GM12878 (cell line): ENCODE results near the gene EFHC1. TPM values are rescaled to one million over a fixed set of nuclear protein-coding genes. Genes with fewer than 3 reads are reported as not detected.

Experiments used
- ATAC-seq: fragments of 200-7000 bp; cut with Tn5 transposase; 3 replicates; pipeline ENCODE4 v1.9.1; 2020; ENCODE audit warnings: mild to moderate bottlenecking, moderate library complexity
- BruUV-seq: library from RNA; stranded (reverse); fragments of 400-500 nt; replicated peaks from 2 replicates; lab custom pipeline; 2021; lab: Mats Ljungman, UMichigan
- CTCF ChIA-PET: fragments of 300-600 bp; sonication (Branson Sonifier 250); formaldehyde crosslinking; extraction: SDS; loops from one replicate; lab custom pipeline; 2021; ENCODE audit warnings: inconsistent platforms; lab: Yijun Ruan, JAX
- POLR2A ChIA-PET: fragments of 350-600 bp; formaldehyde crosslinking; extraction: SDS; loops from one replicate; lab custom pipeline; 2021; ENCODE audit warnings: inconsistent platforms; lab: Charles Lee
- RAD21 ChIA-PET: fragments of 300-600 bp; sonication (Branson Sonifier 250); formaldehyde crosslinking; loops from one replicate; lab custom pipeline; 2023; ENCODE audit warnings: antibody characterized with exemption; ENCODE audit not compliant: unreplicated experiment; lab: Charles Lee
- SMC1A ChIA-PET: fragments of 300-600 bp; sonication (Branson Sonifier 250); formaldehyde crosslinking; loops from one replicate; lab custom pipeline; 2023; ENCODE audit not compliant: unreplicated experiment, uncharacterized antibody; lab: Charles Lee
- DNase-seq: peaks from one replicate; pipeline ENCODE4 v3.0.0-alpha.2; 2011; ENCODE audit warnings: low read depth, low spot score
- FAIRE-seq: peaks from 3 replicates; lab custom pipeline; 2011; peaks lifted over from hg19 to GRCh38; lab: Jason Lieb, UNC
- H2AFZ ChIP-seq: 2 replicates; pipeline ENCODE4 v1.6.0; 2011; ENCODE audit warnings: low read depth, low read length, control low read depth; ENCODE audit not compliant: control insufficient read depth
- H3K27ac ChIP-seq: 2 replicates; pipeline ENCODE4 v1.5.1; 2011; ENCODE audit warnings: control low read depth; ENCODE audit not compliant: control insufficient read depth, insufficient read depth
- H3K27me3 ChIP-seq, 2 experiments: replicated peaks in 1 of 2; 2 replicates each; pipeline versions ENCODE4 v1.6.0 to v1.6.1; 2011; ENCODE audit warnings: low read length in 1 of 2; ENCODE audit not compliant: control insufficient read depth in 2 of 2, insufficient read depth in 2 of 2
- H3K36me3 ChIP-seq, 2 experiments: 2 replicates each; pipeline ENCODE4 v1.5.1; 2011; ENCODE audit warnings: low read length in 1 of 2; ENCODE audit not compliant: control insufficient read depth in 2 of 2, insufficient read depth in 2 of 2
- H3K4me1 ChIP-seq: 2 replicates; pipeline ENCODE4 v1.6.1; 2011; ENCODE audit warnings: mild to moderate bottlenecking, low read length, moderate library complexity, mixed read lengths; ENCODE audit not compliant: control insufficient read depth, insufficient read depth
- H3K4me2 ChIP-seq: 2 replicates; pipeline ENCODE4 v1.6.0; 2011; ENCODE audit warnings: control low read depth; ENCODE audit not compliant: control insufficient read depth, insufficient read depth
- H3K4me3 ChIP-seq: fragments of 200-600 bp; sonication (generic); 2 replicates; pipeline ENCODE4 v1.5.1; 2016
- H3K79me2 ChIP-seq: 2 replicates; pipeline ENCODE4 v1.6.0; 2011; ENCODE audit warnings: low read length; ENCODE audit not compliant: control insufficient read depth, insufficient read depth
- H3K9ac ChIP-seq: 2 replicates; pipeline ENCODE4 v1.8.0; 2011; ENCODE audit warnings: low read length, control low read depth, mixed read lengths; ENCODE audit not compliant: control insufficient read depth, insufficient read depth
- H3K9me3 ChIP-seq: replicated peaks from 3 replicates; pipeline ENCODE4 v1.5.1; 2011; ENCODE audit warnings: mild to moderate bottlenecking, low read length; ENCODE audit not compliant: control insufficient read depth, insufficient read depth
- H4K20me1 ChIP-seq: 2 replicates; pipeline ENCODE4 v1.6.0; 2011; ENCODE audit not compliant: control insufficient read depth, insufficient read depth
- ASH2L ChIP-seq: fragments of 300-600, 200-600 bp; sonication (generic); IDR thresholded peaks from 2 replicates; pipeline ENCODE4 v1.6.1; 2017; ENCODE audit warnings: low read depth, mild to moderate bottlenecking, borderline replicate concordance
- ATF7 ChIP-seq: fragments of 450-650 bp; IDR thresholded peaks from 2 replicates; pipeline ENCODE4 v1.6.1; 2016; ENCODE audit warnings: low read depth, mild to moderate bottlenecking
- CHD2 ChIP-seq: IDR thresholded peaks from 2 replicates; pipeline ENCODE4 v1.6.1; 2011; ENCODE audit warnings: low read depth, low read length, improper control_type of control experiment, borderline replicate concordance
- CREM ChIP-seq: IDR thresholded peaks from 2 replicates; pipeline ENCODE4 v1.6.1; 2014; ENCODE audit warnings: antibody characterized with exemption, low read depth
- EGR1 ChIP-seq, 2 experiments: IDR thresholded peaks; 1 replicate in 1 of 2; 2 replicates in 1 of 2; pipeline ENCODE4 v1.6.1; 2011 to 2012; ENCODE audit warnings: low read depth in 2 of 2, low read length in 2 of 2, borderline replicate concordance in 1 of 2, mild to moderate bottlenecking in 1 of 2, moderate library complexity in 1 of 2
- FOXM1 ChIP-seq: IDR thresholded peaks from 2 replicates; pipeline ENCODE4 v1.6.1; 2012; ENCODE audit warnings: low read depth, mild to moderate bottlenecking, inconsistent platforms, low read length, moderate library complexity
- HDAC6 ChIP-seq: fragments of 200-600 bp; sonication (generic); IDR thresholded peaks from one replicate; pipeline ENCODE4 v1.8.0; 2017; ENCODE audit warnings: antibody characterized with exemption; ENCODE audit not compliant: unreplicated experiment
- KDM1A ChIP-seq: fragments of 200-600 bp; sonication (generic); IDR thresholded peaks from 2 replicates; pipeline ENCODE4 v1.6.1; 2016; ENCODE audit warnings: borderline replicate concordance
- NFYB ChIP-seq: IDR thresholded peaks from 2 replicates; pipeline ENCODE4 v1.6.1; 2011; ENCODE audit warnings: low read depth, mild to moderate bottlenecking, low read length, improper control_type of control experiment, moderate library complexity; ENCODE audit not compliant: insufficient read depth
- RCOR1 ChIP-seq: conservative IDR thresholded peaks from 2 replicates; pipeline ENCODE4 v1.6.1; 2012; ENCODE audit warnings: low read depth, low read length, improper control_type of control experiment
- SMAD5 ChIP-seq: IDR thresholded peaks from 2 replicates; pipeline ENCODE4 v1.6.1; 2016; ENCODE audit warnings: antibody characterized with exemption, low read depth
- TCF7 ChIP-seq: IDR thresholded peaks from 2 replicates; pipeline ENCODE4 v1.6.1; 2014; ENCODE audit warnings: antibody characterized with exemption, borderline replicate concordance
- ZNF274 ChIP-seq: IDR thresholded peaks from one replicate; pipeline ENCODE4 v1.8.0; 2011; ENCODE audit not compliant: insufficient read length, insufficient read depth
- ZNF622 ChIP-seq: fragments of 450-650 bp; IDR thresholded peaks from 2 replicates; pipeline ENCODE4 v1.6.1; 2017; ENCODE audit warnings: mild to moderate bottlenecking, inconsistent platforms
- WGBS: methylation state at CpG from one replicate; pipeline ENCODE4 v1.1.6; 2016; ENCODE audit warnings: low lambda C conversion rate; ENCODE audit not compliant: insufficient replicate concordance, insufficient coverage; ENCODE audit errors: missing lambda C conversion rate; 5-methylcytosine and 5-hydroxymethylcytosine counted together
- in situ Hi-C: fragments of 300-500 bp; cut with MboI; formaldehyde crosslinking; loops from 9 replicates; pipeline ENCODE4 v1.14.3; 2018; ENCODE audit warnings: mixed read lengths
- intact Hi-C: fragments of 100-400 bp; cut with micrococcal nuclease; formaldehyde crosslinking; loops from one replicate; pipeline ENCODE4 v1.14.2; 2022; ENCODE audit not compliant: unreplicated experiment
- polyA plus RNA-seq, 11 experiments: library from polyadenylated mRNA; depleted of rRNA in 4 of 11; unstranded in 6 of 11; stranded (reverse) in 5 of 11; fragments of >200 nt; fragmentation: Nextera tagmentation in 4 of 11; fragmentation: Illumina TruSeq in 1 of 11; extraction: Ambion mirVana in 4 of 11; extraction: Trizol in 1 of 11; gene quantifications; 1 replicate in 1 of 11; 2 replicates in 10 of 11; pipeline versions ENCODE4 v1.2.1 to v1.2.3, GENCODE V29; 2011 to 2016; ENCODE audit warnings: inconsistent platforms in 2 of 11, missing spikeins in 2 of 11, low read depth in 1 of 11
- total RNA-seq, 4 experiments: library from RNA; depleted of rRNA in 3 of 4; stranded (reverse); fragments of >200 nt in 3 of 4; fragmentation: Illumina TruSeq in 1 of 4; extraction: Trizol in 1 of 4; gene quantifications; 2 replicates each; pipeline versions ENCODE4 v1.2.1 to v1.2.3, GENCODE V29; 2013 to 2021
- TF ChIP-seq, protein P1 (sequence below): IDR thresholded peaks from 2 replicates; pipeline ENCODE4 v1.6.1; 2012; ENCODE audit warnings: low read depth, low read length, improper control_type of control experiment

The EFHC1 gene
- total and polyA plus RNA-seq, 10 of the 15 experiments (the other 5 are each of a cell fraction or from before 2014, with no cell fraction given): 5.5 to 14.5 (median 8.8) TPM

- POLR2A ChIA-PET: no interaction called here
- no peak overlapping the region for H3K9ac ChIP-seq
- no peaks in the 10 kb centered on the region; the same call in 1 of the 2 replicates for H4K20me1 ChIP-seq
- no peak overlapping the region for H2AFZ ChIP-seq
- no peak for DNase-seq
- intact Hi-C loops (no loop called here), in situ Hi-C loops (no loop called here)
- peak; percentile 10; the same call in 1 of the 3 replicates for ATAC-seq
- no peaks in the 10 kb centered on the region for H3K27me3 ChIP-seq
- RAD21 ChIA-PET: no interaction called here
- H3K4me1 ChIP-seq: peaks cover 11% of the 10 kb centered on the region
- peaks cover 4 to 13% of the 10 kb centered on the region in 2 experiments; a peak in 3 of 4 replicates for H3K36me3 ChIP-seq
- BruUV-seq: no TSS peak
- WGBS: 94% methylated on average over 24 of the region's 24 CpGs
- no peak overlapping the region for H3K27ac ChIP-seq
- no peak overlapping the region for H3K4me3 ChIP-seq
- no peak for FAIRE-seq
- SMC1A ChIA-PET: interaction anchor here (0.6 to 1.2 kb wide), 2 partner anchors 22 to 85 kb away, joined by 3 to 5 read pairs; partner anchors contain the start of gene EFHC1
- no peaks in the 10 kb centered on the region for H3K79me2 ChIP-seq
- TF ChIP-seq TCF7 (no peak), CHD2 (no peak), FOXM1 (no peak), CREM (no peak), RCOR1 (no peak), HDAC6 (no peak), ZNF622 (no peak), ATF7 (no peak), SMAD5 (no peak), KDM1A (no peak), NFYB (no peak), ZNF274 (no peak), ASH2L (no peak), EGR1 (IDR thresholded peaks at IDR 0.05; ENCODE audit: borderline replicate concordance in 1 of 2, low read depth in 2 of 2, low read length in 2 of 2) (no peak)
- TF ChIP-seq, protein P1, sequence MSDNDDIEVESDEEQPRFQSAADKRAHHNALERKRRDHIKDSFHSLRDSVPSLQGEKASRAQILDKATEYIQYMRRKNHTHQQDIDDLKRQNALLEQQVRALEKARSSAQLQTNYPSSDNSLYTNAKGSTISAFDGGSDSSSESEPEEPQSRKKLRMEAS: no peak
- CTCF ChIA-PET: interaction anchor here (0.7 to 2.2 kb wide), 3 partner anchors 87 to 201 kb away, joined by 3 to 5 read pairs (median 3); no protein-coding TSS in a partner anchor
- no peak overlapping the region for H3K4me2 ChIP-seq
- H3K9me3 ChIP-seq: no peaks in the 10 kb centered on the region
Measured at GRCh38 chr6:52503851-52504781, 84.0 kb downstream of the EFHC1 start.
